Measurements from ENCODE around the gene NKX6-2. TPM values are rescaled to one million over a fixed set of nuclear protein-coding genes. Genes with fewer than 3 reads are reported as not detected.
A peak's percentile ranks its signal among the peaks of the same experiment; 100 is the strongest.

Gene NKX6-2
- total and polyA plus RNA-seq, 2 of the 8 experiments (the other 6 are each of a cell fraction or from before 2014, with no cell fraction given): 0.06 TPM; not detected in 1

- Histone ChIP-seq H3K4me3 (ENCODE audit: extremely low read depth in 1 of 4, insufficient read depth in 2 of 4, low read depth in 3 of 4, low read length in 4 of 4) (peak overlapping the region in 1 of 4 experiments; percentile 51; a peak in 3 of 8 replicates), H3K36me3 (ENCODE audit: control insufficient read depth in 2 of 4, insufficient read depth in 4 of 4, low read length in 3 of 4) (peaks cover 0 to 24% (median 0%) of the 10 kb centered on the region in 4 experiments; a peak in 2 of 8 replicates), H2BK5ac (ENCODE audit: low read depth, low read length) (no peak overlapping the region), H3K9me3 (ENCODE audit: insufficient read depth in 2 of 2, low read depth in 1 of 2, low read length in 1 of 2) (no peaks in the 10 kb centered on the region; a peak in 1 of 4 replicates), H3K23me2 (ENCODE audit: low read depth, low read length) (peaks cover 5% of the 10 kb centered on the region; the same call in 1 of the 2 replicates), H4K8ac (ENCODE audit: extremely low read depth, insufficient read depth, low read length) (no peak overlapping the region), H3K18ac (ENCODE audit: extremely low read depth, low read length) (no peak overlapping the region), H3K4ac (replicated peaks; ENCODE audit: insufficient read length, low read depth, low read length) (no peak overlapping the region), H3K27ac (ENCODE audit: low read depth, low read length) (no peak overlapping the region), H3K79me2 (ENCODE audit: control insufficient read depth in 1 of 2, insufficient read depth in 2 of 2, low read length in 2 of 2) (no peaks in the 10 kb centered on the region), H4K20me1 (replicated peaks in 1 of 2; ENCODE audit: control insufficient read depth in 1 of 2, insufficient read depth in 2 of 2, low read length in 2 of 2) (peaks cover 5 to 13% of the 10 kb centered on the region in 2 experiments), H3K79me1 (ENCODE audit: low read depth, low read length) (no peaks in the 10 kb centered on the region), H2BK120ac (replicated peaks; ENCODE audit: low read depth, low read length) (no peak overlapping the region), H2AK5ac (ENCODE audit: low read depth, low read length) (no peak overlapping the region), H2BK20ac (ENCODE audit: low read length) (no peak overlapping the region), H2AFZ (ENCODE audit: low read length) (no peak overlapping the region), H3K27me3 (replicated peaks in 1 of 4; ENCODE audit: control insufficient read depth in 3 of 4, extremely low read depth in 1 of 4, insufficient read depth in 3 of 4, low read length in 3 of 4) (peaks cover 54 to 68% (median 66%) of the 10 kb centered on the region in 4 experiments), H4K91ac (replicated peaks; ENCODE audit: insufficient read length, low read length) (no peak overlapping the region), H3K4me2 (ENCODE audit: insufficient read depth in 1 of 2, low read depth in 2 of 2, low read length in 2 of 2) (peak overlapping the region; percentile 46 to 70; a peak in 3 of 4 replicates), H3K14ac (ENCODE audit: insufficient read length) (no peak overlapping the region), H3K56ac (replicated peaks; ENCODE audit: insufficient read length, low read depth, low read length) (no peak overlapping the region), H4K5ac (ENCODE audit: insufficient read length, low read depth, low read length) (no peak overlapping the region), H2BK12ac (ENCODE audit: low read depth, low read length) (no peak overlapping the region), H3K23ac (ENCODE audit: insufficient read length) (no peak overlapping the region), H3K4me1 (replicated peaks in 1 of 4; ENCODE audit: control insufficient read depth in 3 of 4, insufficient read depth in 4 of 4, low read length in 3 of 4) (peaks cover 0 to 29% (median 11%) of the 10 kb centered on the region in 4 experiments; a peak in 5 of 7 replicates), H2BK15ac (ENCODE audit: low read length) (no peak overlapping the region), H3K9ac (replicated peaks in 1 of 4; ENCODE audit: extremely low read depth in 1 of 4, low read depth in 3 of 4, low read length in 3 of 4) (no peak overlapping the region)
- ChIA-PET POLR2A (ENCODE audit: partially characterized antibody) (no interaction called here), CTCF (ENCODE audit: partially characterized antibody) (interaction anchor here (0.8 to 2.0 kb wide), 2 partner anchors 10 to 21 kb away, joined by 3 to 6 read pairs; no protein-coding TSS in a partner anchor)
- DNase-seq (ENCODE audit: low read depth in 1 of 2, low spot score in 2 of 2) (no peak), FAIRE-seq (no peak)
- 17% methylated on average over 30 of the region's 30 CpGs; no CpG with 5 or more reads in 1 of the 2 experiments for WGBS, 2 experiments (ENCODE audit: extremely low coverage in 1 of 2, insufficient coverage in 1 of 2, insufficient read length in 1 of 2, insufficient replicate concordance in 2 of 2, low coverage in 1 of 2, low lambda C conversion rate in 2 of 2, missing lambda C conversion rate in 1 of 2)
- TF ChIP-seq SIX5 (IDR thresholded peaks at IDR 0.05; ENCODE audit: low read depth, low read length) (no peak), SAP30 (IDR thresholded peaks at IDR 0.05; ENCODE audit: insufficient read depth, insufficient replicate concordance, low read length) (no peak), SUZ12 (IDR thresholded peaks at IDR 0.05; ENCODE audit: low read length) (peak; percentile 27; the same call in 1 of the 2 replicates), NANOG (IDR thresholded peaks at IDR 0.05; ENCODE audit: insufficient read depth, low read depth, low read length, poor library complexity, severe bottlenecking) (no peak), GTF2F1 (IDR thresholded peaks at IDR 0.05; ENCODE audit: borderline replicate concordance, low read depth, low read length) (no peak), TCF12 (IDR thresholded peaks at IDR 0.05; ENCODE audit: low read depth, low read length) (no peak), KDM1A (IDR thresholded peaks at IDR 0.05; ENCODE audit: borderline replicate concordance, low read length) (no peak)
- TF ChIP-seq, protein P1, sequence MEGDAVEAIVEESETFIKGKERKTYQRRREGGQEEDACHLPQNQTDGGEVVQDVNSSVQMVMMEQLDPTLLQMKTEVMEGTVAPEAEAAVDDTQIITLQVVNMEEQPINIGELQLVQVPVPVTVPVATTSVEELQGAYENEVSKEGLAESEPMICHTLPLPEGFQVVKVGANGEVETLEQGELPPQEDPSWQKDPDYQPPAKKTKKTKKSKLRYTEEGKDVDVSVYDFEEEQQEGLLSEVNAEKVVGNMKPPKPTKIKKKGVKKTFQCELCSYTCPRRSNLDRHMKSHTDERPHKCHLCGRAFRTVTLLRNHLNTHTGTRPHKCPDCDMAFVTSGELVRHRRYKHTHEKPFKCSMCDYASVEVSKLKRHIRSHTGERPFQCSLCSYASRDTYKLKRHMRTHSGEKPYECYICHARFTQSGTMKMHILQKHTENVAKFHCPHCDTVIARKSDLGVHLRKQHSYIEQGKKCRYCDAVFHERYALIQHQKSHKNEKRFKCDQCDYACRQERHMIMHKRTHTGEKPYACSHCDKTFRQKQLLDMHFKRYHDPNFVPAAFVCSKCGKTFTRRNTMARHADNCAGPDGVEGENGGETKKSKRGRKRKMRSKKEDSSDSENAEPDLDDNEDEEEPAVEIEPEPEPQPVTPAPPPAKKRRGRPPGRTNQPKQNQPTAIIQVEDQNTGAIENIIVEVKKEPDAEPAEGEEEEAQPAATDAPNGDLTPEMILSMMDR (IDR thresholded peaks at IDR 0.05; ENCODE audit: control extremely low read depth in 1 of 3, insufficient read depth in 1 of 3, low read depth in 1 of 3, low read length in 3 of 3): no peak
Measured at GRCh38 chr10:132783165-132783939, 2.6 kb downstream of the NKX6-2 start.

Data from H1 (cell line).